Adrenal gland (tissue), 5 donors: ENCODE results near the gene NEBL.

ENCODE experiments used
- POLR2A ChIP-seq, 2 donors: fragments of 450-650 bp; IDR thresholded peaks; one replicate each; pipeline ENCODE4 v1.6.1; 2017; ENCODE audit warnings: antibody characterized with exemption in 2 of 2, mild to moderate bottlenecking in 2 of 2, moderate library complexity in 1 of 2
- TF ChIP-seq, protein P1 (sequence below), 6 experiments: fragments of 450-650 bp in 4 of 6; fragments of 200-600 bp in 2 of 6; sonication (generic) in 1 of 6; IDR thresholded peaks; 1 replicate in 5 of 6; 2 replicates in 1 of 6; pipeline versions ENCODE4 v1.5.1 to v1.8.0; 2016 to 2021; ENCODE audit warnings: antibody characterized with exemption in 6 of 6, mild to moderate bottlenecking in 2 of 6, moderate library complexity in 1 of 6
- donor health status: DM: no; HTN: no; CAD: no.

DNA sequence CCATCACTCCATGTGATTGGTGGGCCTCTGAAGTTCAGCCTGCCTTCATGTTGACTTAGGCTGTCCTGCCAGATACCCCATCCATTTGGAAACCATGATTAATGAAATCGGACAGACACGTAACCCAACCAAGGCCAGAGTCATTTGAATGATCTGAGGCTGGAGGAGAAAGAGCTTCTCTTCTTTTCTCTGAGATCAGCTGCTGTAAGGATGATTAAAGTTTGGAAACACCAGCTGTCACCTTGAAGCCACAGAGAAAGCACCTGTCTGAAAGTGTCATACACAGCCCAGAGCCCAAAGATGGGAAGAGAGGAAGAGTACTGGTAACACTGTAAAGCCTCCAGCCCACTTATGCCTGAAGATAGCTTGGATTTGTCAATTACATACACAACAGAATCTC is 22.9 kb downstream of the NEBL start:
- TF ChIP-seq, protein P1, sequence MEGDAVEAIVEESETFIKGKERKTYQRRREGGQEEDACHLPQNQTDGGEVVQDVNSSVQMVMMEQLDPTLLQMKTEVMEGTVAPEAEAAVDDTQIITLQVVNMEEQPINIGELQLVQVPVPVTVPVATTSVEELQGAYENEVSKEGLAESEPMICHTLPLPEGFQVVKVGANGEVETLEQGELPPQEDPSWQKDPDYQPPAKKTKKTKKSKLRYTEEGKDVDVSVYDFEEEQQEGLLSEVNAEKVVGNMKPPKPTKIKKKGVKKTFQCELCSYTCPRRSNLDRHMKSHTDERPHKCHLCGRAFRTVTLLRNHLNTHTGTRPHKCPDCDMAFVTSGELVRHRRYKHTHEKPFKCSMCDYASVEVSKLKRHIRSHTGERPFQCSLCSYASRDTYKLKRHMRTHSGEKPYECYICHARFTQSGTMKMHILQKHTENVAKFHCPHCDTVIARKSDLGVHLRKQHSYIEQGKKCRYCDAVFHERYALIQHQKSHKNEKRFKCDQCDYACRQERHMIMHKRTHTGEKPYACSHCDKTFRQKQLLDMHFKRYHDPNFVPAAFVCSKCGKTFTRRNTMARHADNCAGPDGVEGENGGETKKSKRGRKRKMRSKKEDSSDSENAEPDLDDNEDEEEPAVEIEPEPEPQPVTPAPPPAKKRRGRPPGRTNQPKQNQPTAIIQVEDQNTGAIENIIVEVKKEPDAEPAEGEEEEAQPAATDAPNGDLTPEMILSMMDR (IDR thresholded peaks at IDR 0.05): no peak
- TF ChIP-seq POLR2A (IDR thresholded peaks at IDR 0.05): no peak
